ENCODE data around the gene PHF21B. TPM values are rescaled to one million over a fixed set of nuclear protein-coding genes. Genes with fewer than 3 reads are reported as not detected.

PHF21B gene
- total and polyA plus RNA-seq, 2 of the 8 experiments (the other 6 are each of a cell fraction or from before 2014, with no cell fraction given), result 19.3 to 68.1 TPM

DNA sequence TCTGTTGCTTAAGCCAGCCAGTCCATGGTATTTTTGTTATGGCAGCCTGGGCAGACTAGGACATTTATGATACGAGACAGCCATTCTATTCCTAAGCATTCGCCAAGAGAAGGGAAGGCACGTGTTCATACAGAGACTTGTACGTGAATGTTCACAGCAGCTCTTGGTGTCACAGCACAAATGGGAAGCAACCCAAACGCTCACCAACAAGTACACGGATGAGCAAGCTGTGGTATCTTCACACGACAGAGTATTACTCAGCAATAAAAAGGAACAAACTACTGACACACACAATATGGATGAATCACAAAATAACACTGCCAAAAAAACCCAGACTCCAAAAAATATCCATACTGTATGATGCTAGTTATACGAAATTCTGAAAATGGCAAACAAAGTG, 85.1 kb downstream of the PHF21B start (continued):
- TF ChIP-seq RAD21 (IDR thresholded peaks at IDR 0.05 in 1 of 2, conservative IDR thresholded peaks at IDR 0.05 in 1 of 2; ENCODE audit: low read depth in 2 of 2, low read length in 2 of 2) (no peak), POU5F1 (IDR thresholded peaks at IDR 0.05; ENCODE audit: low read depth, low read length) (no peak), SP4 (IDR thresholded peaks at IDR 0.05; ENCODE audit: low read length) (no peak), CREB1 (IDR thresholded peaks at IDR 0.05) (no peak)
- TF ChIP-seq, protein P1, sequence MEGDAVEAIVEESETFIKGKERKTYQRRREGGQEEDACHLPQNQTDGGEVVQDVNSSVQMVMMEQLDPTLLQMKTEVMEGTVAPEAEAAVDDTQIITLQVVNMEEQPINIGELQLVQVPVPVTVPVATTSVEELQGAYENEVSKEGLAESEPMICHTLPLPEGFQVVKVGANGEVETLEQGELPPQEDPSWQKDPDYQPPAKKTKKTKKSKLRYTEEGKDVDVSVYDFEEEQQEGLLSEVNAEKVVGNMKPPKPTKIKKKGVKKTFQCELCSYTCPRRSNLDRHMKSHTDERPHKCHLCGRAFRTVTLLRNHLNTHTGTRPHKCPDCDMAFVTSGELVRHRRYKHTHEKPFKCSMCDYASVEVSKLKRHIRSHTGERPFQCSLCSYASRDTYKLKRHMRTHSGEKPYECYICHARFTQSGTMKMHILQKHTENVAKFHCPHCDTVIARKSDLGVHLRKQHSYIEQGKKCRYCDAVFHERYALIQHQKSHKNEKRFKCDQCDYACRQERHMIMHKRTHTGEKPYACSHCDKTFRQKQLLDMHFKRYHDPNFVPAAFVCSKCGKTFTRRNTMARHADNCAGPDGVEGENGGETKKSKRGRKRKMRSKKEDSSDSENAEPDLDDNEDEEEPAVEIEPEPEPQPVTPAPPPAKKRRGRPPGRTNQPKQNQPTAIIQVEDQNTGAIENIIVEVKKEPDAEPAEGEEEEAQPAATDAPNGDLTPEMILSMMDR (IDR thresholded peaks at IDR 0.05; ENCODE audit: control extremely low read depth in 1 of 3, insufficient read depth in 1 of 3, low read depth in 1 of 3, low read length in 3 of 3), result no peak
- TF ChIP-seq, protein P2, sequence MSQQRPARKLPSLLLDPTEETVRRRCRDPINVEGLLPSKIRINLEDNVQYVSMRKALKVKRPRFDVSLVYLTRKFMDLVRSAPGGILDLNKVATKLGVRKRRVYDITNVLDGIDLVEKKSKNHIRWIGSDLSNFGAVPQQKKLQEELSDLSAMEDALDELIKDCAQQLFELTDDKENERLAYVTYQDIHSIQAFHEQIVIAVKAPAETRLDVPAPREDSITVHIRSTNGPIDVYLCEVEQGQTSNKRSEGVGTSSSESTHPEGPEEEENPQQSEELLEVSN (IDR thresholded peaks at IDR 0.05), result no peak

Measured in H1 (cell line).